Endothelial cell of umbilical vein (primary cell): Measurements from ENCODE around the gene IL4R. TPM values are rescaled to one million over a fixed set of nuclear protein-coding genes. Genes with fewer than 3 reads are reported as not detected.

ENCODE experiments used
- BruUV-seq: library from RNA; stranded (reverse); fragments of 400-500 nt; replicated peaks from 2 replicates; lab custom pipeline; 2021; lab: Mats Ljungman, UMichigan
- CTCF ChIA-PET: fragments of 300-600, 350-600 bp; sonication (Branson Sonifier 250); formaldehyde crosslinking; loops from one replicate; lab custom pipeline; 2021; ENCODE audit warnings: antibody characterized with exemption, inconsistent platforms; lab: Charles Lee
- POLR2A ChIA-PET: fragments of 300-600, 350-600 bp; sonication (Branson Sonifier 250); formaldehyde crosslinking; loops from one replicate; lab custom pipeline; 2021; ENCODE audit warnings: antibody characterized with exemption, inconsistent platforms; lab: Charles Lee
- DNase-seq: peaks from one replicate; pipeline ENCODE4 v3.0.0-alpha.2; 2011; ENCODE audit warnings: low read depth, low spot score
- FAIRE-seq: peaks from 2 replicates; lab custom pipeline; 2011; peaks lifted over from hg19 to GRCh38; lab: Jason Lieb, UNC
- H2AFZ ChIP-seq: 2 replicates; pipeline ENCODE4 v1.6.0; 2012; ENCODE audit warnings: low read depth, low read length, control low read depth, inconsistent platforms
- H3K27ac ChIP-seq: 2 replicates; pipeline ENCODE4 v1.5.1; 2011; ENCODE audit warnings: low read depth, mild to moderate bottlenecking, control low read depth, low read length, moderate library complexity; ENCODE audit not compliant: insufficient read depth
- H3K27me3 ChIP-seq, 2 experiments: 2 replicates each; pipeline versions ENCODE4 v1.6.0 to v1.6.1; 2011; ENCODE audit warnings: low read length in 2 of 2, mixed read lengths in 1 of 2; ENCODE audit not compliant: control insufficient read depth in 2 of 2, insufficient read depth in 2 of 2
- H3K36me3 ChIP-seq, 2 experiments: 2 replicates in 1 of 2; 3 replicates in 1 of 2; pipeline ENCODE4 v1.5.1; 2011; ENCODE audit warnings: low read length in 2 of 2, mild to moderate bottlenecking in 1 of 2, moderate library complexity in 1 of 2; ENCODE audit not compliant: control insufficient read depth in 2 of 2, insufficient read depth in 2 of 2; ENCODE audit errors: extremely low read depth in 1 of 2
- H3K4me1 ChIP-seq: 3 replicates; pipeline ENCODE4 v1.5.1; 2011; ENCODE audit warnings: mild to moderate bottlenecking, low read length; ENCODE audit not compliant: control insufficient read depth, insufficient read depth; ENCODE audit errors: extremely low read depth
- H3K4me2 ChIP-seq: 2 replicates; pipeline ENCODE4 v1.6.1; 2011; ENCODE audit warnings: low read length, control low read depth, mixed read lengths; ENCODE audit not compliant: insufficient read depth
- H3K4me3 ChIP-seq, 3 experiments: fragments of 200-600 bp in 1 of 3; sonication (generic), shearing (Covaris generic) in 1 of 3; replicated peaks in 1 of 3; 2 replicates each; pipeline ENCODE4 v1.5.1; 2011 to 2016; ENCODE audit warnings: control low read depth in 3 of 3, low read length in 3 of 3, mild to moderate bottlenecking in 2 of 3, inconsistent platforms in 1 of 3, low read depth in 1 of 3, moderate library complexity in 1 of 3; ENCODE audit not compliant: insufficient read depth in 1 of 3
- H3K79me2 ChIP-seq: 2 replicates; pipeline ENCODE4 v1.6.0; 2012; ENCODE audit warnings: low read length, inconsistent platforms; ENCODE audit not compliant: control insufficient read depth, insufficient read depth
- H3K9ac ChIP-seq: replicated peaks from 2 replicates; pipeline ENCODE3; 2011; ENCODE audit warnings: low read length, control low read depth; ENCODE audit not compliant: insufficient read depth; ENCODE audit errors: extremely low read depth
- H3K9me1 ChIP-seq: replicated peaks from 3 replicates; pipeline ENCODE4 v1.6.0; 2011; ENCODE audit warnings: mild to moderate bottlenecking, low read length; ENCODE audit not compliant: control insufficient read depth, insufficient read depth; ENCODE audit errors: extremely low read depth
- H3K9me3 ChIP-seq: replicated peaks from 2 replicates; pipeline ENCODE4 v1.5.1; 2012; ENCODE audit warnings: low read length, inconsistent platforms; ENCODE audit not compliant: control insufficient read depth, insufficient read depth
- H4K20me1 ChIP-seq: replicated peaks from 2 replicates; pipeline ENCODE3; 2011; ENCODE audit warnings: mild to moderate bottlenecking, low read length; ENCODE audit not compliant: control insufficient read depth, insufficient read depth; ENCODE audit errors: extremely low read depth
- CTCF ChIP-seq, 2 donors: IDR thresholded peaks; 1 replicate in 1 of 2; 2 replicates in 1 of 2; pipeline ENCODE4 v1.5.1; 2011; ENCODE audit warnings: low read length in 2 of 2, mild to moderate bottlenecking in 2 of 2, moderate library complexity in 2 of 2, control low read depth in 1 of 2, inconsistent platforms in 1 of 2, low read depth in 1 of 2; ENCODE audit not compliant: insufficient read depth in 1 of 2; ENCODE audit errors: extremely low read depth in 1 of 2
- EZH2 ChIP-seq: IDR thresholded peaks from 2 replicates; pipeline ENCODE4 v1.6.1; 2012; ENCODE audit warnings: borderline replicate concordance, low read depth, mild to moderate bottlenecking, moderate library complexity, low read length, inconsistent platforms; ENCODE audit not compliant: severe bottlenecking
- FOS ChIP-seq: IDR thresholded peaks from 2 replicates; pipeline ENCODE4 v1.6.1; 2011; ENCODE audit warnings: mild to moderate bottlenecking, low read length, moderate library complexity, borderline replicate concordance; ENCODE audit not compliant: insufficient read depth
- GATA2 ChIP-seq: IDR thresholded peaks from 2 replicates; pipeline ENCODE4 v1.7.0; 2011; ENCODE audit warnings: low read depth, mild to moderate bottlenecking, moderate library complexity, mixed read lengths, low read length; ENCODE audit not compliant: insufficient read length, insufficient read depth
- JUN ChIP-seq: IDR thresholded peaks from 2 replicates; pipeline ENCODE4 v1.6.1; 2011; ENCODE audit warnings: borderline replicate concordance, low read depth; ENCODE audit not compliant: insufficient read length, insufficient read depth
- MAX ChIP-seq: IDR thresholded peaks from 2 replicates; pipeline ENCODE4 v1.6.1; 2011; ENCODE audit not compliant: insufficient read depth, insufficient read length
- MYC ChIP-seq: IDR thresholded peaks from one replicate; pipeline ENCODE4 v1.6.1; 2011; ENCODE audit warnings: mild to moderate bottlenecking, low read depth, low read length
- POLR2A ChIP-seq: IDR thresholded peaks from 2 replicates; pipeline ENCODE4 v1.6.1; 2012; ENCODE audit warnings: low read depth, mild to moderate bottlenecking, control low read depth, low read length
- POLR2AphosphoS5 ChIP-seq: IDR thresholded peaks from 2 replicates; pipeline ENCODE4 v1.6.1; 2012; ENCODE audit warnings: low read depth, mild to moderate bottlenecking, control low read depth, low read length, moderate library complexity; ENCODE audit not compliant: insufficient read depth
- dilution Hi-C: fragments of 300-500 bp; cut with MboI; formaldehyde crosslinking; loops from one replicate; pipeline ENCODE4 v1.15.0; 2019; ENCODE audit warnings: low sequenced_read_pairs; ENCODE audit not compliant: extremely low pct_ligation_motif_present
- intact Hi-C: fragments of 100-400 bp; cut with micrococcal nuclease; formaldehyde crosslinking; loops from one replicate; pipeline ENCODE4 v1.10.0; 2022
- polyA plus RNA-seq, 4 experiments: library from polyadenylated mRNA; depleted of rRNA in 3 of 4; stranded (reverse) in 3 of 4; unstranded in 1 of 4; fragments of >200 nt; gene quantifications; 2 replicates each; pipeline versions ENCODE4 v1.2.1 to v1.2.3, GENCODE V29; 2011 to 2012; ENCODE audit warnings: missing spikeins in 1 of 4
- total RNA-seq: library from RNA; stranded (reverse); gene quantifications from 2 replicates; pipeline ENCODE4 v1.2.3, GENCODE V29; 2021

IL4R gene
- total and polyA plus RNA-seq, 2 donors (not counting 3 experiments of a cell fraction or from before 2014, with no cell fraction given), result 138 to 139 TPM

GRCh38 chr16:27403601-27403992 is 89.8 kb downstream of the IL4R start:
- TF ChIP-seq MYC, result no peak
- TF ChIP-seq MAX, result no peak
- no peak for TF ChIP-seq FOS
- TF ChIP-seq GATA2, result no peak
- TF ChIP-seq POLR2AphosphoS5, result no peak
- no peak for TF ChIP-seq POLR2A
- TF ChIP-seq JUN, result no peak
- no peak for TF ChIP-seq EZH2
- TF ChIP-seq CTCF (IDR thresholded peaks at IDR 0.05; ENCODE audit: extremely low read depth in 1 of 2, insufficient read depth in 1 of 2, low read depth in 1 of 2, low read length in 2 of 2), result no peak
- Histone ChIP-seq H3K4me2 (no peak overlapping the region), H3K4me1 (peaks cover 4% of the 10 kb centered on the region), H3K9ac (no peak overlapping the region), H3K9me1 (no peaks in the 10 kb centered on the region), H3K79me2 (no peaks in the 10 kb centered on the region), H3K9me3 (no peaks in the 10 kb centered on the region), H3K27ac (no peak overlapping the region), H3K27me3 (no peaks in the 10 kb centered on the region), H4K20me1 (no peaks in the 10 kb centered on the region), H3K4me3 (no peak overlapping the region), H2AFZ (no peak overlapping the region), H3K36me3 (no peaks in the 10 kb centered on the region)
- dilution Hi-C loops (no loop called here), intact Hi-C loops (no loop called here)
- DNase-seq (no peak), FAIRE-seq (no peak)
- CTCF ChIA-PET, result no interaction called here
- no TSS peak for BruUV-seq
- POLR2A ChIA-PET, result no interaction called here
